Measurements from ENCODE around the gene COPG1. TPM values are rescaled to one million over a fixed set of nuclear protein-coding genes. Genes with fewer than 3 reads are reported as not detected.

The COPG1 gene
- total and polyA plus RNA-seq, 2 donors (not counting 3 experiments of a cell fraction or from before 2014, with no cell fraction given) = 112 to 202 TPM

DNA sequence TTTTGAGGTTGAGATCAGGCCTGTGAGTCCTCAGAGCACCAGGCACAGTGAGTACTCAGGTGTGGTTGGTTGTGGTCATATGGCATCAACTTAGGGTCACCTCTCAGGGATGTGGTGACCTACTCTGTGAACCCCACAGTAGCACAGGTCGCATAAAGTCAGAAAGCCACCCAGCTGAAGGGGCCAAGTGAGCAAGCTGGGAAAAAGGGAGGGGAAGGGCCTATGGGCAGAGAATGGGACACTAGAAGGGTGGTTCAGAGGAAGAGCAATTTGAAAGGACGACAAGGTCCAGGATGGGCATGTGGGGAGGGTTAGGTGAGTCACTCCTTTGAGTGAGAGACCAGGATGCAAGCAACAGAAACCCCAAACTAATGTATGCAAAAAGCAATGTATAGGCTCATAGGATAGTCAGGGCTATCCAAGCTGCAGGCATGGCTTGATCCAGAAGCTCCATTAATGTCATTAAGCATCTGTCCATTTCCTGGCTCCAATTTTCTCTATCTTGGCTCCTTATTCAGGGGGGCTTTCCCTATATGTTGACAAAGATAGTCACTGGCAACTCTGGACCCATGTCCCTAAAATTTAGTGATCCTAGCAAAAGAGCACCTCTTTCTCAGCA, 62.7 kb downstream of the COPG1 start:
- DNase-seq (ENCODE audit: low read depth, low spot score) (no peak), FAIRE-seq (no peak)
- CTCF ChIA-PET = no interaction called here
- H3K9me3 ChIP-seq (replicated peaks; ENCODE audit: control insufficient read depth, insufficient read depth, low read length) = no peaks in the 10 kb centered on the region
- no peak overlapping the region for H3K27ac ChIP-seq (ENCODE audit: insufficient read depth, low read depth, low read length)
- H3K27me3 ChIP-seq (ENCODE audit: control insufficient read depth in 2 of 2, insufficient read depth in 2 of 2, low read length in 2 of 2) = no peaks in the 10 kb centered on the region
- no peak overlapping the region for H2AFZ ChIP-seq (ENCODE audit: low read depth, low read length)
- TF ChIP-seq, protein P1, sequence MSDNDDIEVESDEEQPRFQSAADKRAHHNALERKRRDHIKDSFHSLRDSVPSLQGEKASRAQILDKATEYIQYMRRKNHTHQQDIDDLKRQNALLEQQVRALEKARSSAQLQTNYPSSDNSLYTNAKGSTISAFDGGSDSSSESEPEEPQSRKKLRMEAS (IDR thresholded peaks at IDR 0.05; ENCODE audit: insufficient read depth, insufficient read length) = no peak
- TF ChIP-seq POLR2AphosphoS5 (IDR thresholded peaks at IDR 0.05; ENCODE audit: insufficient read depth, low read depth, low read length) = no peak
- no peak for TF ChIP-seq FOS (IDR thresholded peaks at IDR 0.05; ENCODE audit: borderline replicate concordance, insufficient read depth, low read length)
- TF ChIP-seq CTCF (IDR thresholded peaks at IDR 0.05; ENCODE audit: extremely low read depth in 1 of 2, insufficient read depth in 1 of 2, low read depth in 1 of 2, low read length in 2 of 2) = no peak
- no peak for TF ChIP-seq POLR2A (IDR thresholded peaks at IDR 0.05; ENCODE audit: low read depth, low read length)
- no peak for TF ChIP-seq MYC (IDR thresholded peaks at IDR 0.05; ENCODE audit: low read depth, low read length)
- TF ChIP-seq EZH2 (IDR thresholded peaks at IDR 0.05; ENCODE audit: borderline replicate concordance, low read depth, low read length, severe bottlenecking) = no peak
- no peak for TF ChIP-seq GATA2 (IDR thresholded peaks at IDR 0.05; ENCODE audit: insufficient read depth, insufficient read length, low read depth, low read length)
- no peak for TF ChIP-seq JUN (IDR thresholded peaks at IDR 0.05; ENCODE audit: borderline replicate concordance, insufficient read depth, insufficient read length, low read depth)
- H3K4me1 ChIP-seq (ENCODE audit: control insufficient read depth, extremely low read depth, insufficient read depth, low read length) = peaks cover 4% of the 10 kb centered on the region
- no peak overlapping the region for H3K4me2 ChIP-seq (ENCODE audit: insufficient read depth, low read length)
- H4K20me1 ChIP-seq (replicated peaks; ENCODE audit: control insufficient read depth, extremely low read depth, insufficient read depth, low read length) = no peaks in the 10 kb centered on the region
- dilution Hi-C loops (cut with MboI; ENCODE audit: extremely low pct_ligation_motif_present, low sequenced_read_pairs) = no loop called here
- no TSS peak for BruUV-seq (replicated peaks)
- H3K36me3 ChIP-seq (ENCODE audit: control insufficient read depth in 2 of 2, extremely low read depth in 1 of 2, insufficient read depth in 2 of 2, low read length in 2 of 2) = no peaks in the 10 kb centered on the region
- H3K9ac ChIP-seq (replicated peaks; ENCODE audit: extremely low read depth, insufficient read depth, low read length) = no peak overlapping the region
- H3K79me2 ChIP-seq (ENCODE audit: control insufficient read depth, insufficient read depth, low read length) = peaks cover 2% of the 10 kb centered on the region
- intact Hi-C loops (cut with micrococcal nuclease) = no loop called here
- POLR2A ChIA-PET = no interaction called here
- H3K4me3 ChIP-seq (replicated peaks in 1 of 3; ENCODE audit: insufficient read depth in 1 of 3, low read depth in 1 of 3, low read length in 3 of 3) = no peak overlapping the region
- no peaks in the 10 kb centered on the region for H3K9me1 ChIP-seq (replicated peaks; ENCODE audit: control insufficient read depth, extremely low read depth, insufficient read depth, low read length)
